ENCODE data around the gene RNF217.
"Not testable (repeated sequence)": the region's sequence is repeated elsewhere in the genome, so short reads cannot be mapped to it uniquely, and the experiment has no call there.

The RNF217 gene

GRCh38 chr6:125025164-125025854, 63.1 kb downstream of the RNF217 start:
- DNase-seq (ENCODE audit: insufficient read length, low spot score) (no peak), FAIRE-seq (no peak)
- TF ChIP-seq CTCF (IDR thresholded peaks at IDR 0.05; ENCODE audit: insufficient read depth, missing control alignments) = no peak

- no peak for TF ChIP-seq CTCF (IDR thresholded peaks at IDR 0.05; ENCODE audit: insufficient read depth, missing control alignments)
- no peak for DNase-seq (ENCODE audit: insufficient read length, low spot score)
- FAIRE-seq = peak; percentile 32
Measured at GRCh38 chr6:125027287-125027686, 65.0 kb downstream of the RNF217 start.

GRCh38 chr6:125030969-125031368, 68.7 kb downstream of the RNF217 start:
- no peak for TF ChIP-seq CTCF (IDR thresholded peaks at IDR 0.05; ENCODE audit: insufficient read depth, missing control alignments)
- DNase-seq (ENCODE audit: insufficient read length, low spot score) (no peak), FAIRE-seq (no peak)

GRCh38 chr6:125031385-125031784, 69.1 kb downstream of the RNF217 start:
- TF ChIP-seq CTCF (IDR thresholded peaks at IDR 0.05; ENCODE audit: insufficient read depth, missing control alignments) = no peak
- DNase-seq (ENCODE audit: insufficient read length, low spot score) = no peak
- FAIRE-seq = no peak

GRCh38 chr6:125034929-125035328, 72.7 kb downstream of the RNF217 start:
- not testable (repeated sequence) for DNase-seq (ENCODE audit: insufficient read length, low spot score); FAIRE-seq

- FAIRE-seq; DNase-seq (ENCODE audit: insufficient read length, low spot score): not testable (repeated sequence)
Measured at GRCh38 chr6:125036486-125036885, 74.2 kb downstream of the RNF217 start.

- DNase-seq (ENCODE audit: insufficient read length, low spot score) (no peak), FAIRE-seq (no peak)
- no peak for TF ChIP-seq CTCF (IDR thresholded peaks at IDR 0.05; ENCODE audit: insufficient read depth, missing control alignments)
Measured at GRCh38 chr6:125037827-125038226, 75.6 kb downstream of the RNF217 start.

- no peak for DNase-seq (ENCODE audit: insufficient read length, low spot score)
- FAIRE-seq = no peak
- TF ChIP-seq CTCF (IDR thresholded peaks at IDR 0.05; ENCODE audit: insufficient read depth, missing control alignments) = no peak
Measured at GRCh38 chr6:125038925-125039324, 76.7 kb downstream of the RNF217 start.
